ENCODE measurements around the gene ABCC6. TPM values are rescaled to one million over a fixed set of nuclear protein-coding genes. Genes with fewer than 3 reads are reported as not detected.
"Not testable (repeated sequence)": the region's sequence is repeated elsewhere in the genome, so short reads cannot be mapped to it uniquely, and the experiment has no call there.

ABCC6 gene
- total RNA-seq, 1 donor from 2014 or later = 2.7 TPM

DNA sequence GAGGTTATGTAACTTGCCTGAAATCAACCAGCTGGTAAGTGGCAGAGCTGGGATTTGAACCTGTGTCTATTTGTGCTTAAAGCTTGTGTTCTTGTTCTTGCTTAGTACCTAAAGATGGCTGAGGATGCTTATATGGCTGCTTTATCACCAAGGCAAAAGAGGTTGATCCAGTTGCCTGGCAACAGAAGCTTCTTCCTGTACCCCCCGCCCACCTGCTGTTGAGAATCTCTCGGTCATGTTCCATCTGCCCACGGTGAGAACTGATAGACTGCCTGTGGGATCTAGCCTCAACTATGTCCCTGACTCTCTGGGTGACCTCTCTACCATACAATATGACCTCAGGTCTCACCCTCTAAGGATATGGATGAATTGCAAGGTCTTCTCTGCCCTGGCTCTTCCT lies 60.7 kb downstream of the ABCC6 start:
- Mint-ChIP-seq H3K4me1 (ENCODE audit: low read depth, unreplicated experiment) (no peaks in the 10 kb centered on the region), H3K36me3 (ENCODE audit: unreplicated experiment) (peaks cover 15% of the 10 kb centered on the region), H3K9me3 (ENCODE audit: unreplicated experiment) (peaks cover 14% of the 10 kb centered on the region), H3K27me3 (ENCODE audit: unreplicated experiment) (peaks cover 5% of the 10 kb centered on the region), H3K4me3 (ENCODE audit: unreplicated experiment) (no peak overlapping the region), H3K27ac (ENCODE audit: unreplicated experiment) (no peak overlapping the region)
- TF ChIP-seq, protein P1, sequence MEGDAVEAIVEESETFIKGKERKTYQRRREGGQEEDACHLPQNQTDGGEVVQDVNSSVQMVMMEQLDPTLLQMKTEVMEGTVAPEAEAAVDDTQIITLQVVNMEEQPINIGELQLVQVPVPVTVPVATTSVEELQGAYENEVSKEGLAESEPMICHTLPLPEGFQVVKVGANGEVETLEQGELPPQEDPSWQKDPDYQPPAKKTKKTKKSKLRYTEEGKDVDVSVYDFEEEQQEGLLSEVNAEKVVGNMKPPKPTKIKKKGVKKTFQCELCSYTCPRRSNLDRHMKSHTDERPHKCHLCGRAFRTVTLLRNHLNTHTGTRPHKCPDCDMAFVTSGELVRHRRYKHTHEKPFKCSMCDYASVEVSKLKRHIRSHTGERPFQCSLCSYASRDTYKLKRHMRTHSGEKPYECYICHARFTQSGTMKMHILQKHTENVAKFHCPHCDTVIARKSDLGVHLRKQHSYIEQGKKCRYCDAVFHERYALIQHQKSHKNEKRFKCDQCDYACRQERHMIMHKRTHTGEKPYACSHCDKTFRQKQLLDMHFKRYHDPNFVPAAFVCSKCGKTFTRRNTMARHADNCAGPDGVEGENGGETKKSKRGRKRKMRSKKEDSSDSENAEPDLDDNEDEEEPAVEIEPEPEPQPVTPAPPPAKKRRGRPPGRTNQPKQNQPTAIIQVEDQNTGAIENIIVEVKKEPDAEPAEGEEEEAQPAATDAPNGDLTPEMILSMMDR (IDR thresholded peaks at IDR 0.05; ENCODE audit: partially characterized antibody, unreplicated experiment) = no peak
- no peak for DNase-seq

DNA sequence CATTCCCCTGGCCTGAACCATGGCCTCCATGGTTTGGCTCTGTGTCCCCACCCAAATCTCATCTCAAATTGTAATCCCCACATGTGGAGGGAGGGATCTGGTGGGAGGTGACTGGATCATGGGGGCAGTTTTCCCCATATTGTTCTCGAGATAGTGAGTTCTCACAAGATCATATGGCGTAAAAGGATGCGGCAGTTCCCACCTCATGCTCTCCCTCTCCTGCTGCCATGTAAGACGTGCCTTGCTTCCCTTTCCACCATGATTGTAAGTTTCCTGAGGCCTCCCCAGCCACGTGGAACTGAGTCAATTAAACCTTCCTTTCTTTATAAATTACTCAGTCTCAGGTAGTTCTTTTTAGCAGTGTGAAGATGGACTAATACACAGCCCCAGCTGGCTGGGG lies 61.5 kb downstream of the ABCC6 start:
- not testable (repeated sequence) for H3K4me3 Mint-ChIP-seq (ENCODE audit: unreplicated experiment); H3K27ac Mint-ChIP-seq (ENCODE audit: unreplicated experiment); DNase-seq; H3K4me1 Mint-ChIP-seq (ENCODE audit: low read depth, unreplicated experiment); H3K27me3 Mint-ChIP-seq (ENCODE audit: unreplicated experiment)
- peaks cover 14% of the 10 kb centered on the region for H3K9me3 Mint-ChIP-seq (ENCODE audit: unreplicated experiment)
- H3K36me3 Mint-ChIP-seq (ENCODE audit: unreplicated experiment) = peaks cover 15% of the 10 kb centered on the region

- no peaks in the 10 kb centered on the region for H3K4me1 Mint-ChIP-seq (ENCODE audit: low read depth, unreplicated experiment)
- H3K4me3 Mint-ChIP-seq (ENCODE audit: unreplicated experiment) = no peak overlapping the region
- no peak for DNase-seq
- peaks cover 5% of the 10 kb centered on the region for H3K27me3 Mint-ChIP-seq (ENCODE audit: unreplicated experiment)
- H3K9me3 Mint-ChIP-seq (ENCODE audit: unreplicated experiment) = peaks cover 14% of the 10 kb centered on the region
- H3K36me3 Mint-ChIP-seq (ENCODE audit: unreplicated experiment) = peaks cover 16% of the 10 kb centered on the region
- no peak overlapping the region for H3K27ac Mint-ChIP-seq (ENCODE audit: unreplicated experiment)
- TF ChIP-seq, protein P1 (IDR thresholded peaks at IDR 0.05; ENCODE audit: partially characterized antibody, unreplicated experiment) = no peak
Observed at GRCh38 chr16:16161319-16161718, 62.0 kb downstream of the ABCC6 start.

GRCh38 chr16:16159662-16160061 lies 63.6 kb downstream of the ABCC6 start:
- Mint-ChIP-seq H3K4me3 (ENCODE audit: unreplicated experiment) (no peak overlapping the region), H3K9me3 (ENCODE audit: unreplicated experiment) (peaks cover 17% of the 10 kb centered on the region), H3K27me3 (ENCODE audit: unreplicated experiment) (peaks cover 6% of the 10 kb centered on the region), H3K4me1 (ENCODE audit: low read depth, unreplicated experiment) (no peaks in the 10 kb centered on the region), H3K27ac (ENCODE audit: unreplicated experiment) (no peak overlapping the region), H3K36me3 (ENCODE audit: unreplicated experiment) (peaks cover 19% of the 10 kb centered on the region)
- TF ChIP-seq, protein P1 (IDR thresholded peaks at IDR 0.05; ENCODE audit: partially characterized antibody, unreplicated experiment) = no peak
- no peak for DNase-seq

DNA sequence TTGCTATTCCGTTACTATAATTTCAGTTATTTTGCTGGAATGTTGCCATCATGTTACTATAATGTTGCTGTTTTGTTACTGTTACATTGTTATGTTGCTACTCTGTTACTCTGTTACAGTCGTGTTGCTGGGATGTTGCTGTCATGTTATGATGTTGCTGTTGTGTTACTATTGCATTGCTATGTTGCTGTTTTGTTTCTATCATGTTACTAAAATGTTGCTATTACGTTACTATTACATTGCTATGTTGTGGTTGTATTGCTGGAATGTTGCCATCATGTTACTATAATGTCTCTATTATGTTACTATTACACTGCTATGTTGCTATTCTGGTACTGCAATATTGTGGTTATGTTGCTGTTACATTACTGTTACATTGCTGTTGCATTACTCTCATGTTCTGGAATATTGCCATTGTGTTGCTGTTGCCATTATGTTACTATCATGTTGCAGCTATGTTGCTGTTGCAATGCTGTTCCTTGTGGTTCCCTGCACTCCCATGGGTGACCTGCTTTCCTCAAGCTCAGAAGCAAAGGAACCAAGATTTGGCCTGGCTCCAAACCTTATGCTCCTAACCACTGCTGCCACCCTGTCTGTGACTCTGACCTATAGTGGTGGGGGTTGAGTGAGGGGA lies 64.4 kb downstream of the ABCC6 start:
- peaks cover 6% of the 10 kb centered on the region for H3K27me3 Mint-ChIP-seq (ENCODE audit: unreplicated experiment)
- no peak for DNase-seq
- H3K36me3 Mint-ChIP-seq (ENCODE audit: unreplicated experiment) = peaks cover 19% of the 10 kb centered on the region
- H3K27ac Mint-ChIP-seq (ENCODE audit: unreplicated experiment) = no peak overlapping the region
- peaks cover 17% of the 10 kb centered on the region for H3K9me3 Mint-ChIP-seq (ENCODE audit: unreplicated experiment)
- TF ChIP-seq, protein P1 (IDR thresholded peaks at IDR 0.05; ENCODE audit: partially characterized antibody, unreplicated experiment) = no peak
- no peaks in the 10 kb centered on the region for H3K4me1 Mint-ChIP-seq (ENCODE audit: low read depth, unreplicated experiment)
- H3K4me3 Mint-ChIP-seq (ENCODE audit: unreplicated experiment) = no peak overlapping the region

Data from glutamatergic neuron (in vitro differentiated cells).